ENCODE results near the gene CACNB4.

GRCh38 chr2:151855111-151855510, 243.7 kb downstream of the CACNB4 start:
- TF ChIP-seq CTCF (conservative IDR thresholded peaks at IDR 0.05 in 1 of 2, IDR thresholded peaks at IDR 0.05 in 1 of 2; ENCODE audit: extremely low read depth in 1 of 2, insufficient read depth in 1 of 2, low read depth in 1 of 2, low read length in 2 of 2) (no peak), EZH2 (IDR thresholded peaks at IDR 0.05; ENCODE audit: borderline replicate concordance, low read length) (no peak)

Data from mammary epithelial cell (primary cell).